Heart right ventricle (tissue), 16 donors: ENCODE data around the gene PCNX3. TPM values are rescaled to one million over a fixed set of nuclear protein-coding genes. Genes with fewer than 3 reads are reported as not detected.

Source experiments
- ATAC-seq, 8 donors: fragments of 200-7000 bp; cut with Tn5 transposase; one replicate each; pipeline ENCODE4 v1.9.1; 2020; ENCODE audit warnings: mild to moderate bottlenecking in 8 of 8, moderate library complexity in 8 of 8, moderate number of reproducible peaks in 1 of 8
- DNase-seq, 2 donors: peaks; one replicate each; pipeline ENCODE4 v3.0.0-alpha.2; 2020
- H3K27ac ChIP-seq, 10 donors: fragments of 200-600 bp; sonication (generic) in 2 of 10; one replicate each; pipeline versions ENCODE4 v1.5.0 to v1.8.0; 2020 to 2022; ENCODE audit warnings: mild to moderate bottlenecking in 3 of 10
- H3K27me3 ChIP-seq, 7 donors: fragments of 200-600 bp; one replicate each; pipeline ENCODE4 v1.8.0; 2021 to 2022; ENCODE audit warnings: mild to moderate bottlenecking in 2 of 7
- H3K36me3 ChIP-seq, 9 donors: fragments of 200-600 bp; sonication (generic) in 1 of 9; one replicate each; pipeline versions ENCODE4 v1.5.0 to v1.8.0; 2020 to 2022; ENCODE audit warnings: mild to moderate bottlenecking in 2 of 9
- H3K4me1 ChIP-seq, 9 donors: fragments of 200-600 bp; sonication (generic) in 1 of 9; one replicate each; pipeline versions ENCODE4 v1.5.0 to v1.8.0; 2020 to 2022; ENCODE audit warnings: mild to moderate bottlenecking in 4 of 9
- H3K4me3 ChIP-seq, 10 donors: fragments of 200-600 bp; sonication (generic) in 2 of 10; one replicate each; pipeline versions ENCODE4 v1.5.0 to v1.8.0; 2020 to 2022; ENCODE audit warnings: mild to moderate bottlenecking in 7 of 10, moderate library complexity in 2 of 10
- H3K9me3 ChIP-seq, 11 donors: fragments of 200-600 bp in 10 of 11; sonication (generic) in 2 of 11; one replicate each; pipeline versions ENCODE4 v1.5.0 to v1.8.0; 2013 to 2022; ENCODE audit warnings: mild to moderate bottlenecking in 2 of 11, control low read depth in 1 of 11, moderate library complexity in 1 of 11
- CTCF ChIP-seq, 9 donors: fragments of 200-600 bp; sonication (generic) in 2 of 9; IDR thresholded peaks; one replicate each; pipeline versions ENCODE4 v1.5.0 to v1.8.0; 2021 to 2022; ENCODE audit warnings: antibody characterized with exemption in 9 of 9, mild to moderate bottlenecking in 5 of 9, moderate library complexity in 1 of 9
- WGBS, 2 donors: extraction: QIAGEN DNeasy Blood & Tissue Kit; methylation state at CpG; one replicate each; pipeline ENCODE4 v1.1.7; 2013; ENCODE audit warnings: inconsistent platforms in 1 of 2; 5-methylcytosine and 5-hydroxymethylcytosine counted together
- intact Hi-C, 10 donors: fragments of 100-400 bp; cut with DNase I; formaldehyde crosslinking; loops; one replicate each; pipeline versions ENCODE4 v1.11.1 to v1.14.2; 2022
- polyA plus RNA-seq, 2 donors: library from polyadenylated mRNA; stranded (reverse); fragments of 200-250 nt; gene quantifications; one replicate each; pipeline ENCODE4 v1.2.3, GENCODE V29; 2013
- total RNA-seq, 10 donors: library from RNA; stranded (reverse); fragmentation: NEBNext Ultra II Directional in 3 of 10; extraction: Animal tissue kit (Norgen Biotek cat#: 25700) in 3 of 10; gene quantifications; one replicate each; pipeline versions ENCODE4 v1.2.1 to v1.2.4, GENCODE V29; 2021 to 2023
- donor health status: Arrhythmogenic right ventricular cardiomyopathy.
- donor health status: ischemic (EF 13 %, LVEDD 7.1; RV severe dilation, severe dysfunction).
- donor health status: healthy with polysubstance abuse.
- donor health status: DM: no; HTN: yes; CAD: no.
- donor health status: DM: no; HTN: no; CAD: no.
- donor health status: ischemic (EF 25% LVEDD 6.9; RV normal size, moderate dysfunction).
- donor health status: ischemic (EF 25% LVEDD 5.7; RV mildly dilated, moderate dysfunction).
- donor health status: healthy.
- donor health status: DM: yes; HTN: yes; CAD: no.
- donor health status: Ischemic cardiomyopathy.
- donor health status: ischemic (EF 35%, LVEDD 5.7; RV mildly dilated, moderate dysfunction).
- donor health status: nonischemic (EF 11% LVEDD 7.7; RV severe dilation, severe dysfunction).
- donor health status: DM: yes; HTN: yes; CAD: no.
- donor health status: PGD.
- donor health status: ischemic (EF 29% LVEDD 5.4; RV normal size, mild dysfunction).
- donor health status: nonischemic (EF 23%, LVEDD 6.1; RV moderate dilation, normal function).

The PCNX3 gene
- total and polyA plus RNA-seq, 12 donors: 9.4 to 16.9 (median 11.7) TPM

DNA sequence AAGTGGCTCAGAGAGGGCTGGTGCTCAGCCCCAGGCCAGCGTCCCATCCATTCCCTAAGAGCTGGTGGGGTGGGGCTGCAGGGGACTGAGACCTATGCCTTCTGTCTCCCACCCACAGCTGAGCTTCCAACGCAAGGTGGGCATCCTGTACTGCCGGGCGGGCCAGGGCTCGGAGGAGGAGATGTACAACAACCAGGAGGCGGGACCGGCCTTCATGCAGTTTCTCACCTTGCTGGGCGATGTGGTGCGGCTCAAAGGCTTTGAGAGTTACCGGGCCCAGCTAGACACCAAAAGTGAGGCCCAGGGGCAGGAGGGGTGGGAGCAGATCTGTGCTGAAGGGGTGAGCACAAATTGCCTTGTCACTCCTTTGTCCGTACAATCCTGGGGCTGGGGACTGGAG lies 29.3 kb downstream of the PCNX3 start:
- H3K36me3 ChIP-seq: peaks cover 2 to 92% (median 13%) of the 10 kb centered on the region in 9 donors
- ATAC-seq: no peak
- H3K4me3 ChIP-seq: no peak overlapping the region
- intact Hi-C loops: no loop called here
- H3K27me3 ChIP-seq: peaks cover 0 to 8% (median 0%) of the 10 kb centered on the region in 7 donors
- H3K4me1 ChIP-seq: peaks cover 13 to 35% (median 26%) of the 10 kb centered on the region in 9 donors
- DNase-seq: no peak
- WGBS, 2 donors: 84 to 90% methylated on average over 11 of the region's 11 CpGs
- no peaks in the 10 kb centered on the region for H3K9me3 ChIP-seq
- no peak overlapping the region for H3K27ac ChIP-seq
- no peak for TF ChIP-seq CTCF (IDR thresholded peaks at IDR 0.05)

DNA sequence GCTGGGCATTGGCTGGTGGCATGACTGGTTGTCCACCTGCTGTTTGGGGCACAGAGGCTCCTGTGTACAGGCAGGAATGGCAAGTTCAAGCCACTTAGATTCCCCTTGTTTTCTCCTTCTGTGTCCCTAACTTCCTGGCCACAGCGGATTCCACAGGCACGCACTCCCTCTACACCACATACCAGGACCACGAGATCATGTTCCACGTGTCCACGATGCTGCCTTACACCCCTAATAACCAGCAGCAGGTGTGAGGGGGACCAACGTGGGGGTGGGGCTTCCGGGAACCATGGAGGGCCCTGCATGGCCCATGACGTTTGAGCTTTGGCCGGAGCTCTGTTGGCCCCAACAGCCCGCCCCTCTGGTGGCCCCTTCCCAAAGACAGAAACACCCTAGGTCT lies 30.1 kb downstream of the PCNX3 start:
- peaks cover 6 to 33% (median 21%) of the 10 kb centered on the region in 9 donors for H3K4me1 ChIP-seq
- ATAC-seq (no peak), DNase-seq (no peak)
- H3K9me3 ChIP-seq: no peaks in the 10 kb centered on the region
- WGBS, 2 donors: 68 to 71% methylated on average over 10 of the region's 10 CpGs
- H3K27ac ChIP-seq: no peak overlapping the region
- H3K36me3 ChIP-seq: peaks cover 2 to 100% (median 13%) of the 10 kb centered on the region in 9 donors
- no peak overlapping the region for H3K4me3 ChIP-seq
- H3K27me3 ChIP-seq: peaks cover 0 to 8% (median 0%) of the 10 kb centered on the region in 7 donors
- intact Hi-C loops: no loop called here
- TF ChIP-seq CTCF (IDR thresholded peaks at IDR 0.05): no peak

- H3K9me3 ChIP-seq: no peaks in the 10 kb centered on the region
- no peak overlapping the region for H3K27ac ChIP-seq
- peak overlapping the region in 1 of 10 donors; percentile 1 for H3K4me3 ChIP-seq
- H3K36me3 ChIP-seq: peaks cover 2 to 100% (median 14%) of the 10 kb centered on the region in 9 donors
- TF ChIP-seq CTCF (IDR thresholded peaks at IDR 0.05): no peak
- peaks cover 0 to 8% (median 0%) of the 10 kb centered on the region in 7 donors for H3K27me3 ChIP-seq
- WGBS, 2 donors: 68 to 83% methylated on average over 47 to 68 of the region's 68 CpGs
- DNase-seq (no peak), ATAC-seq (no peak)
- intact Hi-C loops: no loop called here
- peaks cover 5 to 33% (median 21%) of the 10 kb centered on the region in 9 donors for H3K4me1 ChIP-seq
Measured at GRCh38 chr11:65646288-65646957, 30.8 kb downstream of the PCNX3 start.

DNA sequence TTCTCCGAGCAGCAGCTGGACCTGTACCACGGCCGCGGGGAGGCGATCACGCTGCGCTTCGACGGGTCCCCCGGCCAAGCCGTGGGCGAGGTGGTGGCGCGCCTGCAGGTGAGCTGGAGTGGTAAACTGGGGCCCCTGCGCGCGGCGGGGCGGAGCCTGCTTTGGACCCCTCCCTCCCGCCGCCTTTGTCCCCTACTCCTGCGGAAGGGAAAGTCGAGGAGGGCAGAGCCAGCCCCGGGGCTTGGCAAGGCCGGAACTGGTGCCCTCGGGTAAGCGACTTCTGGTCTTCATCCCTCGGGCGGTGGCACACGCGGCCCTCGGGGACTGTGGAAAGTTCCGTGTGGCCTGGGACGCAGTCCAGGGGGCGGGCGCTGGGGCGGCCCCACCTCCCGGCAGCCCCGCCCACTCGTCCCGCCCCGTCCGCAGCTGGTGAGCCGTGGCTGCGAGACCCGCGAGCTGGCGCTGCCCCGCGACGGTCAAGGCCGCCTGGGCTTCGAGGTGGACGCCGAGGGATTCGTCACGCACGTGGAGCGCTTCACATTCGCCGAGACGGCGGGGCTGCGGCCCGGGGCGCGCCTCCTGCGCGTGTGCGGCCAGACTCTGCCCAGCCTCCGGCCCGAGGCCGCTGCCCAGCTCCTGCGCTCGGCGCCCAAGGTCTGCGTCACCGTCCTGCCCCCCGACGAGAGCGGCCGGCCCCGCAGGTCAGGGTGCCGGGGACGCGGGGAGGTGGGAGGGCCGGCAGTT lies 31.6 kb downstream of the PCNX3 start:
- 42 to 61% methylated on average over 71 to 87 of the region's 87 CpGs for whole genome bisulfite sequencing, 2 donors
- ATAC-seq (peak in 2 of 8 donors; percentile 9 to 24), DNase-seq (no peak)
- H3K9me3 ChIP-seq: no peaks in the 10 kb centered on the region
- no peak overlapping the region for H3K27ac ChIP-seq
- H3K27me3 ChIP-seq: peaks cover 0 to 8% (median 0%) of the 10 kb centered on the region in 7 donors
- H3K4me3 ChIP-seq: peak overlapping the region in 1 of 10 donors; percentile 1
- intact Hi-C loops: no loop called here
- peaks cover 10 to 35% (median 23%) of the 10 kb centered on the region in 9 donors for H3K4me1 ChIP-seq
- TF ChIP-seq CTCF (IDR thresholded peaks at IDR 0.05): no peak
- peaks cover 2 to 95% (median 14%) of the 10 kb centered on the region in 9 donors for H3K36me3 ChIP-seq
